ENCODE data around the gene TMIE.
"Not testable (repeated sequence)": the region's sequence is repeated elsewhere in the genome, so short reads cannot be mapped to it uniquely, and the experiment has no call there.

The TMIE gene

DNA sequence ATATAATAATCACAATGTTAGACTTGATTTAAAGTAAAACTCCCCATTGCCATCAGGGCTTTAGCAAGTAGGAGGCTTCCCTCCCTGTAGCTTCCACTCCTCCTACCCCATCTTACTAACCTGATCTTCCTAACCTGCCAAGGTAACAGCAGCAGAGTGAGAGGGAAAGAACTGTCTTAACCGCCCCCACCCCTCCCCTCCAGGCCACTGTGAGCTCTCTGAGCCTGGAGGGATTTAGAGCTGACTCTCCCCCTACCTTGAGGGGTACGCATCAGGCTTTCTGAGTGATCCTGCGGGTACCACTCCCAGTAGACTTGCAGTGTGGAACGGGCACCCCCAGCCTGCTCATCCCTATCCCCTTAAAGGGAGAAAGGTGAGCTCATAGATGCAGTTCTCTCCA, 27.8 kb downstream of the TMIE start:
- no peak for DNase-seq

GRCh38 chr3:46730819-46731218, 29.6 kb downstream of the TMIE start:
- DNase-seq, result no peak

GRCh38 chr3:46731795-46732194, 30.6 kb downstream of the TMIE start:
- DNase-seq, result no peak

DNA sequence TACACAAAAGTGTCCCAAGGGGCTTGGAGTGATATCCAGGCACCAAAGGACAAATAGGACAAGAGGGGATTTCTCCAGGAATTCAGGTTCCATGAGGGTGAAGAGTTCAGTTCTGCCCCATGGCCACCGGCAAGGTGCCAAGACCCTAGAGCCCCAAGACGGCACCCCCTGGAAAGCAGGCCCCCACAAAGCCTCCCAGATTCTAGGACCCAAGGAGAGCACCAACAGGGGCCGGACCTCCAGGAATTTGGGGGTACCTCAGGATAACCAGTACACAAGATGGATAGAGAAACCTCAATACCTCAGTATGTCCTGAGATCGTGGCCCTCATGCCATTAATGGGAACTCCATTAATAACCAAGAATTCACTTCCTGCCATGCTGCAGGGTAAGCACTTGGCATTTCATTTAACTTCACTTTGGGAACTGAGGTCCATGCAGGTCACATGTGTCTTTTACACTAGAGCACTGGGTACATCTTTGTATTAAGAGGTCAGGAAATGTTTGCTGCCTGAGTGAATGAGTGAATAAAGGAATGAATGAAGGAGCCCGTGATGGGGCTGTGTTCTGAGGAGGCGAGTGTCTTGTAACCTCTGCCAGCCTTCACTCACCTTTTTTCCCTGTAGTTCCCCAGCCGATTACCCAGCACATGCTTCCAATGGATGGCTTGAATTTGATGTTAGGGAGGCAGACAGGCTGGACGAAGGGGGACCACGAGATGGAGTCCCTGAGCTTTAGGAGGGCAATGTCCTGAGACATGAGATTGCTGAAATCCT, 32.0 kb downstream of the TMIE start:
- DNase-seq, result no peak

- no peak for DNase-seq
Observed at GRCh38 chr3:46734773-46735172, 33.6 kb downstream of the TMIE start.

DNA sequence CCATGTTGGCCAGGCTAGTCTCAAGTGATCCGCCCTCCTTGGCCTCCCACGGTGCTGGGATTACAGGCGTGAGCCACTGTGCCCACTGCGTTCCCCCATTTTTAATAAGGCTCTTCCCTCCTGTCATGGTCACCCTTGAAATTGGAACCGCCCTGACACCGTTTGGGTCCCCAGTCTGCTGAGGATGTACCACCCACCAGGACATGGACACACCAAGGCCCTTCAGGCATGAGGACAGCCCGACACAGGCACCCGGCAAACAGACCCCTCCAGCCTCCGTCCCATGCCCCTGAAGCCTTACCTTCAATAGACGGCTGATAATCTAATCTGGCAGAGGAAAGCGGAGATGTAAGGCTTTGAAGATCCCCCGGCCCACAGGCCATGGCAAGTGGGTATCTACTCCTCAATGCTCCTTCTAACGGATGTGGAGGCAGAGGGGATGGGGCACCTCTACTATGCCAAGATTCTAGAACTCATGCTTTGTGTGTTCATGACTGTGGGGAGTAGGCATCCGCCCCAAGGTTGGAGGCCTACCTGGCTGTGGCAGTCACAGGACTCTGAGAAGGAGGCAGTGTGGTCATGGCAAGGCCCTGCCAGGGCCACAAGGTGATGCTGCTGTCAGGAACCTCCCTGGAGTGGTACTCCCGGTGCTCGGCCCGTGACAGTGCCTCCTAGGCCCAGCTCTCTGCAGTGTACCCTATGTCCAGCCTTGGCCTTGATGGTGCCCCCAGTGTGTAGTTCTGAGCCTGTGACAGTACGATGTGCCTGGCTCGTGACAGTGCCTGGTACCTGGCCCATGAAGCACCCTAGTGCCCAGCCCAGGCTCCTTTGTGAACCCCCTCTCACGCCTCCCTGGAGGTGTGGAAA, 35.0 kb downstream of the TMIE start:
- DNase-seq, result no peak

DNA sequence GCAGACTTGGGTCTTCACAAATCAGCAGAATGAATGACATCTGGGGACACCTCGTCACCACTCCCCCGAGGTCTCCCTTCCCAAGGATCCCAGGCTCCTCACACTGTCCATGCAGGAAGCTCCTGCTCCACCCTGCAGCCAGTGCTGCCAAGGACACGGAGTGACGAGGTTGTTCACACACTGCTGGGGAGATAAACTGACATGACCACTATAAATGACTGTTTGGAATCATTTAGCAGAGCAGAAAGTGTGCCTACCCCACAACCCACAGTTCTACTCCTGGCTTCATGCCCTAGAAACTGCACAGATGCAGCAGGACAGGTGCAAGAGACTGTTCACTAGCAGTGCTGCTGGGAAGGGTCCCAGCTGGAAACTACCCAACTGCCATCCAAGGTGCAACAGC, 36.1 kb downstream of the TMIE start:
- no peak for DNase-seq

GRCh38 chr3:46739565-46739964, 38.4 kb downstream of the TMIE start:
- DNase-seq, result not testable (repeated sequence)

DNA sequence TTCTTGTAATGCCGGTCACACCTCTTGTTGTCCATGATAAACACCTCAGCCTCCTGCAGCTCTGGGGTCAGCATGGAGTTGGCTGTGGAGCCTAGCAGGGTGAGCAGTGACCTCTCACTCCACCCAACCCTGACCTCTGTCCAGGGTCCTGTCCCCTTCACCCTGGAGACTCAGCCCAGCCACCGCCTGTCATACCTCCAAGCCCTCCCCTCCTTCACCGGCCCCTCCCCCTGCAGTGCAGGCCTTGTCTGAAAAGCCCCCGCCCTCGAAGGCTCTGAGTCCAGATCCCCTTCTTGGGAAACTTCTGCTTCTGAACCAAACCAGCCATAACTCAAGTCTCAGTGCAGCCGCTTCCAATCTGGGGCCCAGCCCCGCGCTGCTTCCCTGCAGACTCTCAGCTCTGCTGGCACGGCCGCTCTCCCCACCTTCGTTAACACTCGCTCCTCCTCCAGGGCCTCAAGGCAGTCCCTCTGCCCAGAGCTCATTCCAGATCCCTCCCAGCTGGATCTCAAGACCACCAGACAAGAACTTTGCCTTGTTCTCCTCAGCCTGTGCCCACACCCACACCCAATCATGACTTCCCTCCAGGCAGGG, 41.9 kb downstream of the TMIE start:
- DNase-seq, result no peak

DNA sequence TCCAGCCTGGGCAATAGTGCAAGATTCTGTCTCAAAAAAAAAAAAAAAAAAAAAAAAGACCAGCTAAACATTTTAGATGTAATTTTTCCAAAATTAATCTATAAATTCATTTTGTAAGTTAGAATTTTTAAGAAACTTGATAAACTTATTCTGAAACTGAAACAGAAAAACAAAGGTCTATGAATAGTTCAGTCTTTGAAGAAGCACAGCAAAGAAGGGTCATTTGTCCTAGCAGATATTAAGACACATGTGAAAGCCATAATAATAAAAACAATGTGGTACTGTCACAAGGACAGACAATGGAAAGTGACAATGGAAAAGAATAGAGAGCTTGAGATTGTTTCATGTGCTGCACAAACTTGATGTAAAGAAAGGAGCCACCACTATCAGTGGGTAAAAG, 45.5 kb downstream of the TMIE start:
- no peak for DNase-seq

DNA sequence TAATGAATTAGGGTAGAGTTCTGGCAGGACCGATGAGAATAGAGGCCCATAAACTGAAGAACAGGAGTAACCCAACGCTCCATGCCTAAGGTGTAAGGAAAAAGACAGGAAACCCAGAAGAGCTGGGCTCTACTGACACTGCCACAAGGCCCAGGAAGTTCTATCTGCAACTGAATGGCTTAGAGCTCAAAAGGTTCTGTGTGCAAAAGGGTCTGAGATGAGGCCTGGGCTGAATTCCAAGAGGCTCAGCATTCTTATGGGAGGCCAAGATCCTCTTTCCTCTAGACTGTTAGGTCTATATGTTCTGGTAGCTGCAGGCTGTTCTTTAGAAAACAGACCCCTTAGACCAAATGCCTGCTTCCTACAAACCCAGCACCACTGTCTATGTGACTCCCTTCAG, 47.0 kb downstream of the TMIE start:
- no peak for DNase-seq

GRCh38 chr3:46749129-46749528, 47.9 kb downstream of the TMIE start:
- no peak for DNase-seq

GRCh38 chr3:46750555-46751038, 49.4 kb downstream of the TMIE start:
- no peak for DNase-seq

GRCh38 chr3:46753127-46753526, 51.9 kb downstream of the TMIE start:
- DNase-seq, result not testable (repeated sequence)

DNA sequence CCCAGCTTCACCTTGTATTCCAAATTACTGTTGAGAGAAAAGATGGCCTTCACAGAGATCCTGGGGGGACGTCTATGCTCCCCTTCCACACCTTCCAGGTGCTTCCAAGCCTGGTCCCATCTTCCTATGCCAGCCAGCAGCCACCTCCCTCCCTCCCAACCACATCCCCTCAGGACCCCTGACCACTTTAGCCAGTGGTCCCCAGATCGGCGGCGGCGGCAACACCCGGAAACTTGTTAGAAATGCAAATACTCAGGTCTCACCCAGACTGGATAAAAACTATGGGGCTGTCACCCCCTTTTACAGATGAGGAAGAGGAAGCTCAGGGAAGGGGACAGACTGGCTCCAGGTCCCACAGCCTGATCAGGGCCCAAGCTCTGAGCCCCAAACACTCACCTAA, 54.5 kb downstream of the TMIE start:
- no peak for DNase-seq

DNA sequence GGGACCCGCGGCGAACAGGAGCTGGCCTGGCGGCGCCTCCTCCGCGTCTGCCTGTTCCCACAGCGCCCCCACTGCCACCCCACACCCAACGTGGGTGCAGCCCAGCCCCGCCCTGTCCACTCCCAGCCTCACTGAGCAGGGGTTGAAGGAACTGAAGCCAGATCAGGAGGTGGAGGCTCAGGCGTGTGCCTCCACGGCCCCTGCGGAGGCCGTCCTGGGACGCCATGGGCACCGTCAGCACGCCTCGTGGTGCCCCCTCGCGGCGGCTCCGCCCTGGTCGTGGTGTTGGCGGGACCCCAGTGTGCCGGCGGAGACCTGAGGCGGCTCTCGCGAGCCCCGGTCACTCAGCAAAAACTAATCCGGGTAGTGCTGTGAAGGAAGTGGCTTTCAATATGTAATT, 55.5 kb downstream of the TMIE start:
- no peak for DNase-seq

DNA sequence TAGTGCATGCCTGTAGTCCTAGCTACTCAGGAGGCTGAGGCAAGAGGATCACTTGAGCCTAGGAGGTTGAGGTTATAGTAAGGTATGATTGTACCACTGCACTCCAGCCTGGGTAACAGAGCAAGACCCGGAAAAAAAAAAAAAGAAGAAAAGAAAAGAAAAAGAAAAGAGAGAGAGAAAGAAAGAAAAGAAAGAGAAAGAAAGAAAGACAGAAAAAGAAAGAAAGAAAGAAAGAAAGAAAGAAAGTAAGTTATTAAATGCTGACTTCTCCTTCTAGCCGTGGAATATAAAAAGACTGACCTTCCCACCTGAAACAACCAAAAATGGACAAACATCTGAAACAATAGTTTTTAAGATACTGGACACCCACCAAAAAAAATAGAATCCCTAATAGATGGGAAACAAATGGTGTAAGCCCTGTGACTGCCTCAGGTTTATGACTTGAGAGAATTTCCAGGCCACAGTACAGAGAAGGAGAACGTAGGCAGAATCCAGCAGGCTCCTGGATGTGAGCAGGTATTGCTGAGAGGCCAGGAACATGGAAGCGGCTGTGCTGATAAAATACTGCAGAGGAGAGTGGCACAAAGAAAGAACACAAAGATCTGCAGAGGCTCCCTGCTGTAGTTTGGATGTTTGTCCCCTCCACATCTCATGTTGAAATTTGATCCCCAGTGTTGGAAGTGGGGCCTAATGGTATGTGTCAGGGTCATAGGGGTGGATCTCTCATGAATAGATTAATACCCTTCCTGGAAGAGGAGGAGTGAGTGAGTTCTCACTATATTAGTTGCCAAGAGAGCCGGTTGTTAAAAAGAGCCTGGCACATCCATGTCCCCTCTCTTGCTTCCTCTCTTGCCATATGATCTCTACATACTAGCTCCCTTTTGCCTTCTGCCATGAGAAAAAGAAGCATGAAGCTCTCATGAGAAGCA, 58.3 kb downstream of the TMIE start:
- no peak for DNase-seq
